ENCODE data around the gene RFXAP.
A peak's percentile ranks its signal among the peaks of the same experiment; 100 is the strongest.

RFXAP gene

GRCh38 chr13:36817996-36818803 is 822 bp upstream of the RFXAP start:
- no peak for DNase-seq (ENCODE audit: low read depth)

GRCh38 chr13:36819739-36820090 is 693 bp downstream of the RFXAP start:
- DNase-seq (ENCODE audit: low read depth) = peak; percentile 1

GRCh38 chr13:36820222-36820621 is 1.2 kb downstream of the RFXAP start:
- DNase-seq (ENCODE audit: low read depth) = no peak

GRCh38 chr13:36822785-36823184 is 3.8 kb downstream of the RFXAP start:
- DNase-seq (ENCODE audit: low read depth) = no peak

GRCh38 chr13:36829753-36830152 is 10.7 kb downstream of the RFXAP start:
- DNase-seq (ENCODE audit: low read depth) = no peak

- no peak for DNase-seq (ENCODE audit: low read depth)
Measured at GRCh38 chr13:36831291-36831690, 12.3 kb downstream of the RFXAP start.

- DNase-seq (ENCODE audit: low read depth) = no peak
Measured at GRCh38 chr13:36834299-36834698, 15.3 kb downstream of the RFXAP start.

- DNase-seq (ENCODE audit: low read depth) = no peak
Measured at GRCh38 chr13:36837354-36838092, 18.5 kb downstream of the RFXAP start.

- no peak for DNase-seq (ENCODE audit: low read depth)
Measured at GRCh38 chr13:36839281-36839680, 20.3 kb downstream of the RFXAP start.

GRCh38 chr13:36839981-36840380 is 21.0 kb downstream of the RFXAP start:
- no peak for DNase-seq (ENCODE audit: low read depth)

- DNase-seq (ENCODE audit: low read depth) = no peak
Measured at GRCh38 chr13:36840718-36841250, 21.8 kb downstream of the RFXAP start.

- DNase-seq (ENCODE audit: low read depth) = no peak
Measured at GRCh38 chr13:36841391-36841790, 22.4 kb downstream of the RFXAP start.

GRCh38 chr13:36847606-36848005 is 28.6 kb downstream of the RFXAP start:
- no peak for DNase-seq (ENCODE audit: low read depth)

GRCh38 chr13:36848199-36848982 is 29.4 kb downstream of the RFXAP start:
- no peak for DNase-seq (ENCODE audit: low read depth)

- DNase-seq (ENCODE audit: low read depth) = no peak
Measured at GRCh38 chr13:36850790-36851438, 31.9 kb downstream of the RFXAP start.

- no peak for DNase-seq (ENCODE audit: low read depth)
Measured at GRCh38 chr13:36857253-36857652, 38.2 kb downstream of the RFXAP start.

GRCh38 chr13:36858290-36858689 is 39.3 kb downstream of the RFXAP start:
- no peak for DNase-seq (ENCODE audit: low read depth)

- no peak for DNase-seq (ENCODE audit: low read depth)
Measured at GRCh38 chr13:36859259-36859658, 40.2 kb downstream of the RFXAP start.

GRCh38 chr13:36862002-36862685 is 43.1 kb downstream of the RFXAP start:
- no peak for DNase-seq (ENCODE audit: low read depth)

GRCh38 chr13:36862722-36863121 is 43.7 kb downstream of the RFXAP start:
- DNase-seq (ENCODE audit: low read depth) = no peak

- no peak for DNase-seq (ENCODE audit: low read depth)
Measured at GRCh38 chr13:36865265-36865664, 46.2 kb downstream of the RFXAP start.

Measured in stimulated activated CD4-positive, alpha-beta T cell treated with anti-CD3 and anti-CD28 coated beads, Interleukin-2, amount 100 ng/mL, for 4 hours (primary cell).